GM18508 (cell line): ENCODE measurements around the gene ATP12A.

ENCODE experiments used
- ATAC-seq: cut with Tn5 transposase; IDR thresholded peaks from one replicate; pipeline ENCODE4 v1.9.1; 2021; ENCODE audit warnings: moderate number of reproducible peaks; ENCODE audit not compliant: insufficient read depth, unreplicated experiment

ATP12A gene

DNA sequence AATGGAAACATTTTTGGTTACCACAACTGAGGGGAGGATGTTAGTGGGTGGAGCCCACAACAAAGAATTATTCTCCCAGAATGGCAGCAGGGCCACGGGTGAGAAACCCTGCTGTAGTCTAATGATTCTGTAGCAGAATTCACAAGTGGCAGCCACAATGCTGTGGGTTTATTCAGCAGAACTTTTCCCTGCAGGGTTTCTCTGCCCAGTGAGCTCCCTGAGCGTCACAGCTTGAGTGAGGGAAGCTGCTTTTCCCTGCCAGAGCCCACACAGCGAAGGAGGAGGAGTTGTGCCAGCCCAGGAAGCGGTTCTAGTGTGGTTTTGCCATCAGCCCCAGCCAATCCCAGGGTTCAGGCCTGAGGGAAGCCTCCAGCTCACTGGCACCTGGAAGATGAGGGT is 4.4 kb downstream of the ATP12A start:
- no peak for ATAC-seq

DNA sequence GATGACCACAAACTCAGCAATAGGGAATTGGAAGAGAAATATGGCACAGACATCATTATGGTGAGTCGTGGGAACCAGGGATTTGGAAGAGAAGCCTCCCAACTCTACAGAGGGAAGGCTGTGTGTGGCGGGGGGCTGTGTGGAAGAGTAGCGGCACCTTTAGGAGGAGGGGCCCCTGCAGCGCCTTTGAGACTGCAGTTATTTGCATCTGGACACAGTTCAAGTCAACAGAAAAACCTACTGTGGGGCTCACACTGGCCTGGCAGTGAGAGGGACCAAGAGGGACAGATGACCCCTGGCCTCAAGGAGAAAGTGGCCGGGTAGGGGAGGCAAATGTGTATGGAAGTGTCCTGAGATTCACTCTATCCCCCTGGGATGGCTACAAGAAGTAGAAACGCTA is 5.1 kb downstream of the ATP12A start:
- ATAC-seq = no peak

DNA sequence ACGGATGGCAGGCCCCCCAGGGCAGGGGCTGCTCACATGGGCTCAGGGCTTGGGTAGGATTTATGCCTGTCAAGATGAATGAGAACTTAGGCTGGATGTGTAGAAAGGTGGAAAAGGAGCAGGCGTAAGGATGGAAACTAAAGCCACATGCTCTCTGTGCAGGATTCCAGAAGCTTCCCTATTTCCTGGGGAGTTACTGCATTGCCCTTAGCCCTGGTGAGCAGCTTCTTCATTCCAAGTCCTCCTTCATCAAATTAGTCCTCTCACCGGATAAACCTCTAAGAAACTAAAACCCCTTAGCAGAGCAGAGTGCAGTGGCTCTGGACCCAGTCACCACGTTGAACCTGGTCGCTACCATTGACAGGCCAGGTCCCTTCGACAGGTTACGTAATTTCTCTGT is 7.4 kb downstream of the ATP12A start:
- no peak for ATAC-seq

DNA sequence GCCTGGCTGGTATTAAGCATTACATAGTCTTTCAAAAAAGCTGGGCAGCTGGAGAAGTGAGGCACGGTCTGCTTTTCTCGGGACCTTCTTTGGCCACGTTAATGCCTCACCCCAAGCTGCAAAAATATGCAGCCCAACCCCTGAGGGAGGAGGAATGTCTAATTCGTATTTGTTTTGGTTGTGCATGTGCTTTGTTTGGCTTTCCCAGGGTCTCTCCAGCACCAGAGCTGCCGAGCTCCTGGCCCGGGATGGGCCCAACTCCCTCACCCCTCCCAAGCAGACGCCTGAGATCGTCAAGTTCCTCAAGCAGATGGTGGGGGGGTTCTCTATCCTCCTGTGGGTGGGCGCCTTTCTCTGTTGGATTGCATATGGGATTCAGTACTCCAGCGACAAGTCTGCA is 7.9 kb downstream of the ATP12A start:
- ATAC-seq = no peak

DNA sequence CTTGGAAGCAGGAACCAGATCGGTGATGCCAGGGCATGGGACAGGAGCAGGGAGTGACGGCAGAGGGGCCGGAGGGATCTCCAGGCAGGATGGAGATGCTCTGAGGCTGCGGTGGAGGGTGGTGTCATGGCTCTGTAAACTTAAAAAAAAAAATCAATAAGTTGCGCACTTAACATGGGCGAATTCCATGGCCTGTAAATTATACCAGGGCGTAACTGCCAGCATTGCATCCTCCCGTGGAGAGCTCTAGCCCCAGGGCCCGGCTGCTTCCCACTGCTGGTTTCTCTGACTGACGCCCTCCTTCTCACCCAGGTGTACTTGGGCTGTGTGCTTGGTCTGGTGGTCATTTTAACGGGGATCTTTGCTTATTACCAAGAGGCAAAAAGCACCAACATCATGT is 8.7 kb downstream of the ATP12A start:
- no peak for ATAC-seq

DNA sequence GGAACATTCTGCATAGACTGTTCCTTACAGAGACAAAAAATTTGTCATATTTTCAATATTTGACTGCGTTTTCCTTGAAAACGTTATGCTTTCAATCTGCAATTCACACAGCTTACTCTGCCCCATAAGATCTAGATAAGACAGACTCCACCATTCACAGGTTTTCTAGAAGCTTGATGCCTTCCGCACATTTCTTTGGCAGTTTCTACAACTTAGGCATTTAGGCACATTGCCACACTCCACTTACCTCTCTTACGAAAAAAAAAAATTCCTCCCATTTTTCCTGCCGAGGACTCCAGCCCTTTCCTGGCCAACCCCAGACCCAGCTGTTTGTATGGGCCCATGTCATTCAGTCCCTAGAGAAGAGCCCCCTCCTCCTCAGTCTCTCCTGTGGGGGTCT is 11.2 kb downstream of the ATP12A start:
- ATAC-seq = no peak

DNA sequence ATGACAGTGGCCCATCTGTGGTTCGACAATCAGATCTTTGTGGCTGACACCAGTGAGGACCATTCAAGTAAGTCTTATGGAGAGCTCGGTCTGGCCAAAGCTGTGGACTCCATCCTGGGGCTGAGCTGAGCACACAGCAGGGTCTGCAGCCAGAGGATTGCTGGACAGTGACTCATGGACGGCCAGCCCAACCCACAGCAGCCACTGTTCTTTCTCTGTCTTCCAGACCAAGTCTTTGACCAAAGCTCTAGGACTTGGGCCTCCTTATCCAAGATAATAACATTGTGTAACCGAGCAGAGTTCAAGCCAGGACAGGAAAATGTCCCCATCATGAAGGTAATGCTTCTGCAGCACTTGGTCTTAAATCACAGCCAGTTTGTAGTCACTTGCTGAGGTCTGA is 12.4 kb downstream of the ATP12A start:
- ATAC-seq = no peak

DNA sequence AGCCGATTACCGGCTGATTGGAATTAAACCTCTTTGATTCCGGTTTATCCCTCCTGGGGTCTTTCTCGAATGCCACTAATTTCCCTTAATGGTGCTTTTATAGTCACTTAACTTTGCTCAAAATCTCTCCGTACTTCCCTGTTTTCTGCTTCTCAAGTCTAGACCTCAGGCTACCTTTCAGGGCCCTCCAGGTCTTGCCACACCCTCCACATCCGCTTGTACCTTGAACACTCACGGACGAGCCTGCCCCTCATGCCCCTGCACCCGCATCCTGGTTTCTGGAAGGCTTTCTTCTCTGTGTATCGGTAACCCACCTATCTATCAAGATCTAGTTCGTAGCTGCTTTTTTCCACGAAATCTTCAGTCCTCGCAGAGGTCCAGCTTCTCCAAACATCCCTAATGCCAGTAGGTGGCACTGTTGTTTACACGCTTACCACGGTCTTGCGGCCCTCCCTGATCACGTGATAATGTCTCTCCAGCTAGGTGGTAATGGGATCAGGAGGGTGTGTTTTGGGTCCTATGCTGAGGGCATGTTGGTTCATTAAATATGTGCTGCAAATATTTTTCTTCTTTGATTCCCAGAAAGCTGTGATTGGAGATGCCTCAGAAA is 13.8 kb downstream of the ATP12A start:
- ATAC-seq = no peak

DNA sequence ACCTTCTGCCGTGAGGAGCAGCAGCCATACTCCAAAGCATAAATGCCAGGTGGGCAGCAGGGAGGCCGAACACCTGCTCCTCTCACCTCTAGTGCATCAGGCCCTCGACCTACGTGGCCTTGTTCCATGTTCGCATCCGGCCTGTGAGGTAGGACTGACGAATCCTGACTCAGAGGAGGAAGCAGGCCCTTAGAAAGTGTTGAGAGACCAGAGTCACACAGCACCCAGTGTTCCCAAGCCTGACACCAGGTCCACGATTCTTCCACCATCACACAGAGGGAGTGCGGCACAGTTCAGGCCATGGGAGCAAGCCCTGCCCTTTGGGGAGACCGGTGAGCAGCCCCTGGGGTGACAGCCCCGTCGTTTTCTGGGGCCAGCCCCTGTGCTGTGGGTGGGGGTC is 14.7 kb downstream of the ATP12A start:
- ATAC-seq = no peak

DNA sequence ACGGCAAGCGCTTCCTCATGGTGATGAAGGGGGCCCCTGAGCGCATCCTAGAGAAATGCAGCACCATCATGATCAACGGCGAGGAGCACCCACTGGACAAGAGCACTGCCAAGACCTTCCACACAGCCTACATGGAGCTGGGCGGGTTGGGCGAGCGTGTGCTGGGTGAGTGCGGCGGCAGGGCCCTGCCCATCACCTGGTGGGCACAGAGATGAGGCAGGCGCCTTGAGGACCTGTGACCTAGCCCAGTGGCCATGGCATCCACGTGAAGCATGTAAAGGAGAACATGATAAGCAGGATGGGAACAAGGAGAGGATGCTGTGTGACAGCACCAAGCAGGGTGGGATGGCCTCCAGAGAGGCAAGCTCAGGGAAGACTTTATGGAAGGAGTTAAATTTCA is 18.5 kb downstream of the ATP12A start:
- no peak for ATAC-seq

DNA sequence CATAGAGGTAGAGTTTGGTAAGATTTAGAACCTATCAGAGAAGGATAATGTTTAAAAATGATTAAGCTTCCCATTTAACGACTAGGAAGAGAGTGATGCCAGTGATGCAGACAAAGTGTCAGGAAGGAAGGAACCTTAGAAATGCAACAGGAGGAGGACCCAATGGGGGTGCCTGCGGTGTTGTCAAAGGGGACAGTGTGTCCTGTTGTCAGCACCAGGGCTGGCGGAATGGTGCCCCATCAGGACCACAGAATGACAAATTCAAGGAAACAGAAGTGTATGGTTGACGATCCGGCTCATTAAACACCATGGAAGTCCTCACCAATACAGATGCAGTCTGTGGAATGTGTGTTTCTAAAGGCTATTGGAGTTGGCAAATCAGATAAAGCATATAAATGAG is 19.3 kb downstream of the ATP12A start:
- no peak for ATAC-seq

DNA sequence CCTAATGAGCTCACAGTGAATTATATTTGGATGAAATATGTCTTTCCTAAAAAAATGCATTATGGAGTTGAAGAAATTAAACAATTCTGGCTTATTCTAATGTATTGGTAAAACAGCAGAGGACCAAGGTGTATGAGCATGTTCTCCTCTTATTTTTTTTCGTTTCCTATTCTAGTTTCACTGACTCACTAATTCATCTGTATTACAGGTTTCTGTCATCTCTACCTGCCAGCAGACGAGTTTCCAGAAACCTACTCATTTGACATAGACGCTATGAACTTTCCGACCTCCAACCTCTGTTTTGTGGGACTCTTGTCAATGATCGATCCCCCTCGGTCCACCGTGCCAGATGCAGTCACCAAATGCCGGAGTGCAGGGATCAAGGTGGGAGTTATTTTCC is 20.3 kb downstream of the ATP12A start:
- ATAC-seq = no peak

DNA sequence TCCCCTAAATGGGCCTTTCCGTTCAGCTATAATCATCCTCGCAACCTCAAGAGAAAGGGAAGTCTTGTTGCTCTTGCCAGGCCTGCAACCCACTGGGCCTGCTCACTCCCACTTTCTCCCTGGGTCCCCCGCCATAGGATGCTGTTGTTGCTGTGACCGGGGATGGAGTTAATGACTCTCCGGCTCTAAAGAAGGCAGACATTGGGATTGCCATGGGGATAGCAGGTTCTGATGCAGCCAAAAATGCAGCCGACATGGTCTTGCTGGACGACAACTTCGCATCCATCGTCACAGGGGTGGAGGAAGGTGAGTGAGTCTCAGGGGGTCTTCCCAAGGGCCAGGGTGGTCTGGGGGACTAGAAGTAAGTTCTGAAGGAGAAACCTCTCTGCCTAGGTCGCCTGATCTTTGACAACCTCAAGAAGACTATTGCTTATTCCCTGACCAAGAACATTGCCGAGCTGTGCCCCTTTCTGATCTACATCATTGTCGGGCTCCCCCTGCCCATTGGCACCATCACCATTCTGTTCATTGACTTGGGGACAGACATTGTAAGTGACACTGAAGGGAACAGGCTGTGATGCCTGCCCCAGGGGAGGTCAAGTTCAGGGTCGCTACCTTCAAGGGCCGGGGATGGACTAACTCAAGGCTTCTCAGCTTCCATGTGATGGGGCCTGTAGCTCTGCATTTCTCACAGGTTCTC is 26.8 kb downstream of the ATP12A start:
- no peak for ATAC-seq

DNA sequence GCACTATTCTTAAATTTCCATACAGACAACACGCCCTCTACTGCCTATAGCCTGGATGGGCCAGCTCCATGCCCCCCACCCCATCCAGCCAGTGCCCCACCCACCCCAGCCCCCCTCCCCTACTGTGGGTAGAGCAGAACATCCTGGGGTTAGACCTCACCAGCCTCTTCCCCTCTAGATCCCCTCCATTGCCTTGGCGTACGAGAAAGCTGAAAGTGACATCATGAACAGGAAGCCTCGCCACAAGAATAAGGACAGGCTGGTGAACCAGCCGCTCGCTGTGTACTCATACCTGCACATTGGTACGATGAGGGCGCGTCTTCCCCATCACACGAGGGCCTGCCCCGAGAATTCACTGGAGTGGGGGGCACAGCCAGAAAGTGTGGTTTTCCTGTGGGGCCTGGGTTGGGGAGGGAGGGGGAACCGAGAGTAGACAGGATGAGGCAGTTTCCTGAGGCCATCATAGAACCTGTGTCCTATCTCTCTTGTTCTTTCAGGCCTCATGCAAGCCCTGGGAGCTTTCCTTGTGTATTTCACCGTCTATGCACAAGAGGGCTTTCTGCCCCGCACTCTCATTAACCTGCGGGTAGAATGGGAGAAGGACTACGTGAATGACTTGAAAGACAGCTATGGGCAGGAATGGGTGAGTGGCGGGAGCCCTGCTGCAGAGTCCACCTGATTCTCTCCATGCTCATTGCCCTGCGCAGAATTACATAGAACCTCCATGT is 29.1 kb downstream of the ATP12A start:
- ATAC-seq = peak; percentile 84

DNA sequence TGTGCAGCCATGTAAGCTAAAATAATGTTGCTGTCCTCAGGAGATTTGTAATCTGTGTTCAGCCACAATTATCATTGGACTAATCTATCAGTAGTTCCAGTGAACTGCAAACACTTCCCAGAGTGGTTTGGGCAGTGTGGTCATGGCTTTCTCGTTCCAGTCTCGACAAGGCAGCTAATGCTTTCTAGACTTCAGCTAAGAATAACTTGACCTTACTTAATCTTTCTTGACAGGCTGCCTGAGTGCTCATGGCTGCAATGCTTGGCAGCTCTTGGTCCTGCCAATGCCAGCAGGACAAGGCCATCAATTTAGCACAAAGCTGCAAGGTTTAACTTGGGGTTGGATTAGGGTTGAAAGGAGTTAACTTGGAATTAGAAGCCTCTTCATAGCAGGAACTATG is 32.8 kb downstream of the ATP12A start:
- no peak for ATAC-seq

DNA sequence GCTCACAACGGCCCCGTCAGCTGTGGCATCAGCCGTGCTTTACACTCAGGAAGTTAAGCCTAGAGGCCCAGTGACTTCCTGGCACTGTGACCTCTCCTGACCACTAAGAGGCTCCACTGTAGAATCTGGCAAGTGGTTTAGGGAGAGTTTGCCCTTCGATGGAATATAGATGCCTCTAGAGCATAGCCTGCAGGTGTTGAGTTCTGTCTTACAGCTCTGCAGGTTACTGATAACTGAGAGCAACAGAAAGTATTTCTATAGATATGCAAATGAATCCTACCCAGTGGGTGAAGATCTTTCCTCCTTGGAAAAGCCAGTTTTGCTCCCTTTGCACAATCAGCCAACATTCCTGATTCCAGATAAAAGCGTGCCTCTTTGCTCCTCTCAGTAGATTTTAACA is 35.8 kb downstream of the ATP12A start:
- ATAC-seq = no peak

DNA sequence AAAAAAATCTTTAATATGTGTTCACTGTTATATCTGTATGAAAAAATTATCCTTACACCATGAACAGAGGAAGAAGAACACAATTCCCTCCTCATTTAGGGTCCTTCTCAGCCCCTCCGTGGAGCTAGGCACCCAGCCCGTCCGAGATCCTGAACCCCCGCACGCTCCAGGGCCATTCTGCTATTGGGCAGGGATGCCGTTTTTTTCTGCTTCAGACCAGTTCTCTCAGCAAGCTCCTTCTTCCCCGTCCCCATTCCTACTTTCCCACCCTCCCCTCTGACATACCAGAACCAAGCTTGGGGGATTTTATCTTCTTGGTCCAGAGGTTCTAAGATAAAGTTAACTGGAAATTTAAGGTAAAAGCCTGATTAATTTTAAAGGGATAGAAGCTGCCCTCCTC is 36.2 kb downstream of the ATP12A start:
- ATAC-seq = no peak

DNA sequence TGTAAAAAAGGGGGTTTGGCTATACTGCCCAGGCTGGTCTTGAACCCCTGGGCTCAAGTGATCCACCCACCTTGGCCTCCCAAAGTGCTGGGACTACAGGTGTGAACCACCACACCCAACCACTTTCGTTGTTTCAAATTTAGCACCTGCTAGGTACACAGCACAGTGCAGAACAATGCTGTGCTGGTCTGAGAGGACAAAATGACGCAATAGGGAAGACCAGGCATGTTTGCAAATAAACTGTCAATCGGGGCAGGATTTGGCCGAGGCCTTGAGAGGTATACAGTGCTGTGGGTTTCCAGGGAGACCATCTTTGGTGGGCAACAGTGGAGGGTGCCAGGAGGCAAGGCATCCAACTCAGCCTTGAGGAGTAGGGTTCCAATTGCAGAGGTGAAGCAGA is 37.0 kb downstream of the ATP12A start:
- no peak for ATAC-seq

DNA sequence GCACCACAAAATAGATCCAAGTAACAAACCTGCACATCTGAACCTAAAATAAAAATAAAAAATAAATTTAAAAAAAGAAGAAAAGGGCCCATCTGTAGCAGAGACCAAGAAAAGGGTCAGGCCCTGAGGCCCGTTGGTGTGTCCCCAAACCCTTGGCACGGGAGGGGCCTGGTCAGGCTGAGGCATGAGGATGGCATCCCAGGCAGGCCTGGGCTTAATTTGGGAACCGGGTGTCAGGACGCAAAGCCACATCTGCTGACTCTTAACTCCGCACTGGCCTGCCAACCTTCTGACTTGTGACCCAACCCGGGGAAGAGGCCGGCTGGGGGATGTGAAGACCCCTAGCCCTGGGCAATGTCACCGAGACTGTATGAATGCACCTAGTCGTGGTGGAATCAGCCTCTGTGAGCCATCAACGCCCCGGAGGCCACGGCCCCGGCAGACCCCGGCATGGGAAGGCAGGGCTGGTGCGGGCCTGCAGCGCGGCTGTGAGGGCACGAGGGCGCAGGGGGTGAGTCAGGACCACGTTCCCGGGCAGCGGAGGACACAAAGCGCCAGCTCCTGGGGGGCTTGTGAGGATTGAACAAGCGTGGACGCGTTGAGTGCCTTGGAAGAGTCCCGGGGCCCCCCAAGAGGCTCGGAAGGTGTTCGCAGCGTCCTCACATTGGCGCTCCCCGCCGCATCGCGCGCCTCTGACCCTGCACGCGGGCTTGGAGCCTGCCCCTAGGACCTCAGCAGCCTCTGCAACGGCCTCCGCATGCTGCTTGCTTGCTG is 38.2 kb downstream of the ATP12A start:
- no peak for ATAC-seq

DNA sequence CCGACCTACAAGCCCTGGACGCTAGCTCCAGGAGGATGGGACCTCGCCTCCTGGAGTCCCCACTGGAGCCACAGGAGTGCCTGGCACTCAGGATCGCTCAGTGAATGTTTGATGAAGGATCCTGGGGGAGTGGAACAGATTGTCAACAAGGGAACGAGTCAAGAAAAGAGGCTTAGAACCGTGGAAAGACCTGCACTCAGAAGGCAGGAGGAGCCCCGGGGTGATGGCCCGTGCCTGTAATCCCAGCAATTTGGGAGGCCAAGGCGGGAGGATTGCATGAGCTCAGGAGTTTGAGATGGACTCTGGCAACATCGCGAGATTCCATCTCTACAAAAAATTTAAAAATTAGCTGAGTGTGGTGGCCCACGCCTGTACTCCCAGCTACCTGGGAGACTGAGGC is 38.9 kb downstream of the ATP12A start:
- no peak for ATAC-seq

DNA sequence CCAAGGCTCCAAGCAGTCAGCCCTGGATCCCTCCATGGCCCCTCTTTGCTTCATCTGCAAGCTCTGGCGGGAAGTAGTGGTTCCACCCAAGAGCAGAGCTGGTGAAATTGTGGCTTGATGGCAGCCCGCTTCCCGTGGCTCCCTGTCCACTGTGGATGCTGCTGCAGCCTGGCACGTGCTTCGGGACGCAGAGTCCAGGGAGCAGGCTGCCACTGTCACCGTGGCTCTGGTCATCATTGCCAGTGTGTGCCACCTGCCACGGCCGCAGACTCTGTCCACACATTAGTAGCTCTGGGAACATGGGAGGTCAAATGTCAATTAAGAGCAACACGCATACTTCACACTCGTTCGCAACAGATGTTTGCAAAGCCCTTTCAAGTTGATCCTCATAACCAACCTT is 43.0 kb downstream of the ATP12A start:
- no peak for ATAC-seq
